SK-N-SH treated with all-trans-retinoic acid at 6 μM for 48 hours (cell line): ENCODE data around the gene FCGR1A.
"Not testable (repeated sequence)": the region's sequence is repeated elsewhere in the genome, so short reads cannot be mapped to it uniquely, and the experiment has no call there.

Experiments used
- BACH2 ChIP-seq: fragments of 250-450 bp; sonication (Bioruptor Pico); IDR thresholded peaks from 2 replicates; pipeline ENCODE4 v1.9.0; 2021; ENCODE audit warnings: mild to moderate bottlenecking, borderline replicate concordance
- CSDC2 ChIP-seq: fragments of 250-450 bp; sonication (Bioruptor Pico); IDR thresholded peaks from 2 replicates; pipeline ENCODE4 v1.5.0; 2020; ENCODE audit warnings: mild to moderate bottlenecking, moderate library complexity
- OSR1 ChIP-seq: fragments of 250-450 bp; sonication (Bioruptor Pico); IDR thresholded peaks from 2 replicates; pipeline ENCODE4 v1.8.0; 2022; ENCODE audit warnings: moderate library complexity, mild to moderate bottlenecking, inconsistent platforms
- PATZ1 ChIP-seq: fragments of 250-450 bp; sonication (Bioruptor Pico); IDR thresholded peaks from 2 replicates; pipeline ENCODE4 v1.8.0; 2020; ENCODE audit warnings: mild to moderate bottlenecking, moderate library complexity, borderline replicate concordance
- POU6F1 ChIP-seq: fragments of 250-450 bp; sonication (Bioruptor Pico); IDR thresholded peaks from 2 replicates; pipeline ENCODE4 v1.8.0; 2021; ENCODE audit warnings: low read depth, mild to moderate bottlenecking, moderate library complexity, borderline replicate concordance
- RARB ChIP-seq: fragments of 250-450 bp; sonication (Bioruptor Pico); IDR thresholded peaks from 2 replicates; pipeline ENCODE4 v1.8.0; 2021; ENCODE audit warnings: mild to moderate bottlenecking, moderate library complexity
- SNAI2 ChIP-seq: fragments of 250-450 bp; sonication (Bioruptor Pico); IDR thresholded peaks from 2 replicates; pipeline ENCODE4 v1.5.0; 2020; ENCODE audit warnings: mild to moderate bottlenecking, moderate library complexity
- TCF4 ChIP-seq: fragments of 250-450 bp; sonication (Bioruptor Pico); IDR thresholded peaks from 2 replicates; pipeline ENCODE4 v1.8.0; 2021; ENCODE audit warnings: mild to moderate bottlenecking, moderate library complexity, borderline replicate concordance
- ZFP30 ChIP-seq: fragments of 450-650 bp; formaldehyde crosslinking; IDR thresholded peaks from 2 replicates; pipeline ENCODE4 v1.5.0; 2022; ENCODE audit warnings: mild to moderate bottlenecking, moderate library complexity
- TF ChIP-seq, protein P1 (sequence below): fragments of 250-450 bp; sonication (Bioruptor Pico); IDR thresholded peaks from 2 replicates; pipeline ENCODE4 v1.5.1; 2021; ENCODE audit warnings: mild to moderate bottlenecking, moderate library complexity

DNA sequence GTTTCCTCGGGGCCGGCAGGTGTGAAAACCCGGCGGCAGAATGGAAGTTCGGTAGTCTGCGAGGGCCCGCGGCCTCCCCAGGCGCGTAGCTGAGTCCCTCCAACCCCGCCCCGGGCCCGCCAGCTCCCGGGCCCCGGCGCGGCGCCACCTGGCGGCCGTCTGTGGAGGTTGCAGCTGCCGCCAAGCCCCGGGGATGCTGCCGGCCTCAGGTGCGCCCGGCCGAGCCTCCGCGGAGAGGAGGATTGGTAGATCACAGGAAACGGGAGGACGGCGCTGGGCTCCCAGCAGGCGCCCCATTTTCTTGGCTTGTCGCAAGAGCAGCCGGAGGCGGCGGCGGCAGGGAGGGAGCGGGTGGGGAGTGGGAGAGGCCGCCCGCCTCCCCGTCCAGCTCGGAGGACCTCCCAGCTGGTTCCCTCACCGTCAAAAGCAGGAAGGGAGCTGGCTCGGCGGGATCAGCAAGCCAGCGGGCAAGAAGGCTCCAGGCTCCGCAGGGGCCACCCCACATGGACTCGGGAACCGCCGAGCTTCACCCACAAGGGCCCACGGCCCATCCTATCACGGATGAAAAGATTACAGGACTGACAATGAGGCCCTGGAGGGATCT, 10.5 kb downstream of the FCGR1A start:
- TF ChIP-seq PATZ1 (CRISPR knock-in tag); TCF4 (CRISPR knock-in tag); CSDC2 (CRISPR knock-in tag); POU6F1; SNAI2 (CRISPR knock-in tag); OSR1 (CRISPR knock-in tag); RARB (CRISPR knock-in tag); ZFP30 (CRISPR knock-in tag); BACH2 (CRISPR knock-in tag): not testable (repeated sequence)
- TF ChIP-seq, protein P1, sequence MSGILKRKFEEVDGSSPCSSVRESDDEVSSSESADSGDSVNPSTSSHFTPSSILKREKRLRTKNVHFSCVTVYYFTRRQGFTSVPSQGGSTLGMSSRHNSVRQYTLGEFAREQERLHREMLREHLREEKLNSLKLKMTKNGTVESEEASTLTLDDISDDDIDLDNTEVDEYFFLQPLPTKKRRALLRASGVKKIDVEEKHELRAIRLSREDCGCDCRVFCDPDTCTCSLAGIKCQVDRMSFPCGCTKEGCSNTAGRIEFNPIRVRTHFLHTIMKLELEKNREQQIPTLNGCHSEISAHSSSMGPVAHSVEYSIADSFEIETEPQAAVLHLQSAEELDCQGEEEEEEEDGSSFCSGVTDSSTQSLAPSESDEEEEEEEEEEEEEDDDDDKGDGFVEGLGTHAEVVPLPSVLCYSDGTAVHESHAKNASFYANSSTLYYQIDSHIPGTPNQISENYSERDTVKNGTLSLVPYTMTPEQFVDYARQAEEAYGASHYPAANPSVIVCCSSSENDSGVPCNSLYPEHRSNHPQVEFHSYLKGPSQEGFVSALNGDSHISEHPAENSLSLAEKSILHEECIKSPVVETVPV (CRISPR knock-in tag) = not testable (repeated sequence)
